Measurements from ENCODE around the gene CBX7. TPM values are rescaled to one million over a fixed set of nuclear protein-coding genes. Genes with fewer than 3 reads are reported as not detected.

Gene CBX7
- total and polyA plus RNA-seq, 2 experiments from 2014 or later = 2.6 to 11.5 TPM

DNA sequence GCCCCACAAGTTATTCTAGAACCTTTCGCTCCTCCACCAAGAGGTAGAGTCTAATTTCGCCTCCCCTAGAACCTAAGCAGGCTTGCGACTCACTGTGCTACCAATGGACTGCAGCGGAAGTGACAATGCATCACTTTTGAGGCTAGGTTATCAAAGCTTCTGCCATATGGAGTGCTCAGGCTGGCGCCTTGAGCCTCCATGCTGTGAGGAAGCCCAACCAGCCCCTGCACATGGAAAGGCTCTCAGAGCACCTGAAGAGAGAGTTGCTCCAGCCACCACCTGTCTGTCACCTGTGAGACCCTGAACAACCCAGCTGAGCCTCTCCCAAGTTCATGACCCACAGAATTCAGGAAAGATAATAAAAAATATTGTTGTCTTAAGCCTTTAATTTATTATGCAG is 29.3 kb upstream of the CBX7 start (continued):
- TF ChIP-seq, protein P1, sequence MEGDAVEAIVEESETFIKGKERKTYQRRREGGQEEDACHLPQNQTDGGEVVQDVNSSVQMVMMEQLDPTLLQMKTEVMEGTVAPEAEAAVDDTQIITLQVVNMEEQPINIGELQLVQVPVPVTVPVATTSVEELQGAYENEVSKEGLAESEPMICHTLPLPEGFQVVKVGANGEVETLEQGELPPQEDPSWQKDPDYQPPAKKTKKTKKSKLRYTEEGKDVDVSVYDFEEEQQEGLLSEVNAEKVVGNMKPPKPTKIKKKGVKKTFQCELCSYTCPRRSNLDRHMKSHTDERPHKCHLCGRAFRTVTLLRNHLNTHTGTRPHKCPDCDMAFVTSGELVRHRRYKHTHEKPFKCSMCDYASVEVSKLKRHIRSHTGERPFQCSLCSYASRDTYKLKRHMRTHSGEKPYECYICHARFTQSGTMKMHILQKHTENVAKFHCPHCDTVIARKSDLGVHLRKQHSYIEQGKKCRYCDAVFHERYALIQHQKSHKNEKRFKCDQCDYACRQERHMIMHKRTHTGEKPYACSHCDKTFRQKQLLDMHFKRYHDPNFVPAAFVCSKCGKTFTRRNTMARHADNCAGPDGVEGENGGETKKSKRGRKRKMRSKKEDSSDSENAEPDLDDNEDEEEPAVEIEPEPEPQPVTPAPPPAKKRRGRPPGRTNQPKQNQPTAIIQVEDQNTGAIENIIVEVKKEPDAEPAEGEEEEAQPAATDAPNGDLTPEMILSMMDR (conservative IDR thresholded peaks at IDR 0.05; ENCODE audit: low read depth in 2 of 2) = no peak
- no peak for TF ChIP-seq JUNB (IDR thresholded peaks at IDR 0.05; ENCODE audit: unreplicated experiment)
- TF ChIP-seq, protein P2, sequence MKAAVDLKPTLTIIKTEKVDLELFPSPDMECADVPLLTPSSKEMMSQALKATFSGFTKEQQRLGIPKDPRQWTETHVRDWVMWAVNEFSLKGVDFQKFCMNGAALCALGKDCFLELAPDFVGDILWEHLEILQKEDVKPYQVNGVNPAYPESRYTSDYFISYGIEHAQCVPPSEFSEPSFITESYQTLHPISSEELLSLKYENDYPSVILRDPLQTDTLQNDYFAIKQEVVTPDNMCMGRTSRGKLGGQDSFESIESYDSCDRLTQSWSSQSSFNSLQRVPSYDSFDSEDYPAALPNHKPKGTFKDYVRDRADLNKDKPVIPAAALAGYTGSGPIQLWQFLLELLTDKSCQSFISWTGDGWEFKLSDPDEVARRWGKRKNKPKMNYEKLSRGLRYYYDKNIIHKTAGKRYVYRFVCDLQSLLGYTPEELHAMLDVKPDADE (IDR thresholded peaks at IDR 0.05) = no peak

DNA sequence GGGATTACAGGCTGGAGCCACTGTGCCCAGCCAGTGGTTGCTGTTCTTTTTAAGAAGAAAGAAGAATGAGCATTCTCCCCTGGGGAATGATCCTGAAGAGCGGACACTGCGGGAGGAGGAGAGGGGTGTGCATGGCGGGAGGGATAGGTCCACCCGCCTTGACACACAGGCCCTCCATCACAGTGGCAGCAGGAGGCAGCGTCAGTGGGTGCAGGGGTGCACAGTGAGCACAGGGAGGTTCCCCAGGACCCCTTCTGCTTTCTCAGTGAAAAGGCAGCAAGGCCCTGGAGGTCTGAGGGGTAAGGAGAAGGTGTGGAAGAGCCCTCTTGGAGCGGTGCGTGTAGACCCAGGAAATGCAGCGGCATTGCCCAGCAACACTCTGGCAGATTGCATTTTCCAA is 28.9 kb upstream of the CBX7 start:
- Histone ChIP-seq H3K27ac (ENCODE audit: low read depth) (no peak overlapping the region), H4K20me1 (replicated peaks; ENCODE audit: insufficient read depth) (no peaks in the 10 kb centered on the region), H3K36me3 (ENCODE audit: insufficient read depth) (no peaks in the 10 kb centered on the region), H3K27me3 (ENCODE audit: insufficient read depth) (no peaks in the 10 kb centered on the region), H3K9me2 (ENCODE audit: insufficient read depth) (no peaks in the 10 kb centered on the region), H3F3A (replicated peaks; ENCODE audit: low read depth) (peaks cover 6% of the 10 kb centered on the region; the same call in 1 of the 2 replicates), H3K4me2 (no peak overlapping the region), H2AFZ (no peak overlapping the region), H3K4me1 (ENCODE audit: insufficient read depth) (peaks cover 21% of the 10 kb centered on the region), H3K4me3 (no peak overlapping the region), H3K79me2 (replicated peaks; ENCODE audit: insufficient read depth) (no peaks in the 10 kb centered on the region)
- Mint-ChIP-seq H3K36me3 (ENCODE audit: low read depth) (peaks cover 10% of the 10 kb centered on the region), H3K9me3 (peaks cover 16% of the 10 kb centered on the region), H3K27ac (no peak overlapping the region), H3K4me1 (peaks cover 40% of the 10 kb centered on the region), H3K27me3 (ENCODE audit: insufficient read depth, low read depth, poor library complexity) (peaks cover 12% of the 10 kb centered on the region), H3K4me3 (no peak overlapping the region)
- no peak for ATAC-seq
- TF ChIP-seq STAT1 (IDR thresholded peaks at IDR 0.05; ENCODE audit: unreplicated experiment) (no peak), JUNB (IDR thresholded peaks at IDR 0.05; ENCODE audit: unreplicated experiment) (no peak), ZNF114 (CRISPR knock-in tag; IDR thresholded peaks at IDR 0.05) (no peak), NANOG (IDR thresholded peaks at IDR 0.05; ENCODE audit: borderline replicate concordance) (no peak), EZH2 (IDR thresholded peaks at IDR 0.05; ENCODE audit: low read depth, unreplicated experiment) (no peak), EZH2phosphoT487 (IDR thresholded peaks at IDR 0.05; ENCODE audit: unreplicated experiment) (no peak), CREB1 (CRISPR knock-in tag; IDR thresholded peaks at IDR 0.05; ENCODE audit: low read depth) (no peak)
- TF ChIP-seq, protein P3, sequence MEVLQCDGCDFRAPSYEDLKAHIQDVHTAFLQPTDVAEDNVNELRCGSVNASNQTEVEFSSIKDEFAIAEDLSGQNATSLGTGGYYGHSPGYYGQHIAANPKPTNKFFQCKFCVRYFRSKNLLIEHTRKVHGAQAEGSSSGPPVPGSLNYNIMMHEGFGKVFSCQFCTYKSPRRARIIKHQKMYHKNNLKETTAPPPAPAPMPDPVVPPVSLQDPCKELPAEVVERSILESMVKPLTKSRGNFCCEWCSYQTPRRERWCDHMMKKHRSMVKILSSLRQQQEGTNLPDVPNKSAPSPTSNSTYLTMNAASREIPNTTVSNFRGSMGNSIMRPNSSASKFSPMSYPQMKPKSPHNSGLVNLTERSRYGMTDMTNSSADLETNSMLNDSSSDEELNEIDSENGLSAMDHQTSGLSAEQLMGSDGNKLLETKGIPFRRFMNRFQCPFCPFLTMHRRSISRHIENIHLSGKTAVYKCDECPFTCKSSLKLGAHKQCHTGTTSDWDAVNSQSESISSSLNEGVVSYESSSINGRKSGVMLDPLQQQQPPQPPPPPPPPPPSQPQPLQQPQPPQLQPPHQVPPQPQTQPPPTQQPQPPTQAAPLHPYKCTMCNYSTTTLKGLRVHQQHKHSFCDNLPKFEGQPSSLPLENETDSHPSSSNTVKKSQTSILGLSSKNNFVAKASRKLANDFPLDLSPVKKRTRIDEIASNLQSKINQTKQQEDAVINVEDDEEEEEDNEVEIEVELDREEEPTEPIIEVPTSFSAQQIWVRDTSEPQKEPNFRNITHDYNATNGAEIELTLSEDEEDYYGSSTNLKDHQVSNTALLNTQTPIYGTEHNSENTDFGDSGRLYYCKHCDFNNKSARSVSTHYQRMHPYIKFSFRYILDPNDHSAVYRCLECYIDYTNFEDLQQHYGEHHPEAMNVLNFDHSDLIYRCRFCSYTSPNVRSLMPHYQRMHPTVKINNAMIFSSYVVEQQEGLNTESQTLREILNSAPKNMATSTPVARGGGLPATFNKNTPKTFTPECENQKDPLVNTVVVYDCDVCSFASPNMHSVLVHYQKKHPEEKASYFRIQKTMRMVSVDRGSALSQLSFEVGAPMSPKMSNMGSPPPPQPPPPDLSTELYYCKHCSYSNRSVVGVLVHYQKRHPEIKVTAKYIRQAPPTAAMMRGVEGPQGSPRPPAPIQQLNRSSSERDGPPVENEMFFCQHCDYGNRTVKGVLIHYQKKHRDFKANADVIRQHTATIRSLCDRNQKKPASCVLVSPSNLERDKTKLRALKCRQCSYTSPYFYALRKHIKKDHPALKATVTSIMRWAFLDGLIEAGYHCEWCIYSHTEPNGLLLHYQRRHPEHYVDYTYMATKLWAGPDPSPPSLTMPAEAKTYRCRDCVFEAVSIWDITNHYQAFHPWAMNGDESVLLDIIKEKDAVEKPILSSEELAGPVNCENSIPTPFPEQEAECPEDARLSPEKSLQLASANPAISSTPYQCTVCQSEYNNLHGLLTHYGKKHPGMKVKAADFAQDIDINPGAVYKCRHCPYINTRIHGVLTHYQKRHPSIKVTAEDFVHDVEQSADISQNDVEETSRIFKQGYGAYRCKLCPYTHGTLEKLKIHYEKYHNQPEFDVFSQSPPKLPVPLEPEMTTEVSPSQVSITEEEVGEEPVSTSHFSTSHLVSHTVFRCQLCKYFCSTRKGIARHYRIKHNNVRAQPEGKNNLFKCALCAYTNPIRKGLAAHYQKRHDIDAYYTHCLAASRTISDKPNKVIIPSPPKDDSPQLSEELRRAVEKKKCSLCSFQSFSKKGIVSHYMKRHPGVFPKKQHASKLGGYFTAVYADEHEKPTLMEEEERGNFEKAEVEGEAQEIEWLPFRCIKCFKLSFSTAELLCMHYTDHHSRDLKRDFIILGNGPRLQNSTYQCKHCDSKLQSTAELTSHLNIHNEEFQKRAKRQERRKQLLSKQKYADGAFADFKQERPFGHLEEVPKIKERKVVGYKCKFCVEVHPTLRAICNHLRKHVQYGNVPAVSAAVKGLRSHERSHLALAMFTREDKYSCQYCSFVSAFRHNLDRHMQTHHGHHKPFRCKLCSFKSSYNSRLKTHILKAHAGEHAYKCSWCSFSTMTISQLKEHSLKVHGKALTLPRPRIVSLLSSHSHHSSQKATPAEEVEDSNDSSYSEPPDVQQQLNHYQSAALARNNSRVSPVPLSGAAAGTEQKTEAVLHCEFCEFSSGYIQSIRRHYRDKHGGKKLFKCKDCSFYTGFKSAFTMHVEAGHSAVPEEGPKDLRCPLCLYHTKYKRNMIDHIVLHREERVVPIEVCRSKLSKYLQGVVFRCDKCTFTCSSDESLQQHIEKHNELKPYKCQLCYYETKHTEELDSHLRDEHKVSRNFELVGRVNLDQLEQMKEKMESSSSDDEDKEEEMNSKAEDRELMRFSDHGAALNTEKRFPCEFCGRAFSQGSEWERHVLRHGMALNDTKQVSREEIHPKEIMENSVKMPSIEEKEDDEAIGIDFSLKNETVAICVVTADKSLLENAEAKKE (CRISPR knock-in tag; IDR thresholded peaks at IDR 0.05) = no peak
- TF ChIP-seq, protein P4, sequence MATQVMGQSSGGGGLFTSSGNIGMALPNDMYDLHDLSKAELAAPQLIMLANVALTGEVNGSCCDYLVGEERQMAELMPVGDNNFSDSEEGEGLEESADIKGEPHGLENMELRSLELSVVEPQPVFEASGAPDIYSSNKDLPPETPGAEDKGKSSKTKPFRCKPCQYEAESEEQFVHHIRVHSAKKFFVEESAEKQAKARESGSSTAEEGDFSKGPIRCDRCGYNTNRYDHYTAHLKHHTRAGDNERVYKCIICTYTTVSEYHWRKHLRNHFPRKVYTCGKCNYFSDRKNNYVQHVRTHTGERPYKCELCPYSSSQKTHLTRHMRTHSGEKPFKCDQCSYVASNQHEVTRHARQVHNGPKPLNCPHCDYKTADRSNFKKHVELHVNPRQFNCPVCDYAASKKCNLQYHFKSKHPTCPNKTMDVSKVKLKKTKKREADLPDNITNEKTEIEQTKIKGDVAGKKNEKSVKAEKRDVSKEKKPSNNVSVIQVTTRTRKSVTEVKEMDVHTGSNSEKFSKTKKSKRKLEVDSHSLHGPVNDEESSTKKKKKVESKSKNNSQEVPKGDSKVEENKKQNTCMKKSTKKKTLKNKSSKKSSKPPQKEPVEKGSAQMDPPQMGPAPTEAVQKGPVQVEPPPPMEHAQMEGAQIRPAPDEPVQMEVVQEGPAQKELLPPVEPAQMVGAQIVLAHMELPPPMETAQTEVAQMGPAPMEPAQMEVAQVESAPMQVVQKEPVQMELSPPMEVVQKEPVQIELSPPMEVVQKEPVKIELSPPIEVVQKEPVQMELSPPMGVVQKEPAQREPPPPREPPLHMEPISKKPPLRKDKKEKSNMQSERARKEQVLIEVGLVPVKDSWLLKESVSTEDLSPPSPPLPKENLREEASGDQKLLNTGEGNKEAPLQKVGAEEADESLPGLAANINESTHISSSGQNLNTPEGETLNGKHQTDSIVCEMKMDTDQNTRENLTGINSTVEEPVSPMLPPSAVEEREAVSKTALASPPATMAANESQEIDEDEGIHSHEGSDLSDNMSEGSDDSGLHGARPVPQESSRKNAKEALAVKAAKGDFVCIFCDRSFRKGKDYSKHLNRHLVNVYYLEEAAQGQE (IDR thresholded peaks at IDR 0.05; ENCODE audit: unreplicated experiment) = no peak
- DNase-seq (ENCODE audit: low spot score) = no peak

Measured in GM23338 (cell line).